ENCODE data around the gene RTN4RL1. TPM values are rescaled to one million over a fixed set of nuclear protein-coding genes. Genes with fewer than 3 reads are reported as not detected.
A peak's percentile ranks its signal among the peaks of the same experiment; 100 is the strongest.

RTN4RL1 gene
- total RNA-seq, 1 donor: 0.27 TPM

GRCh38 chr17:2037155-2037554 lies 12.0 kb upstream of the RTN4RL1 start:
- no peak overlapping the region for H3K4me3 ChIP-seq (ENCODE audit: low read depth, low read length)
- no peak for DNase-seq (ENCODE audit: low read depth)
- TF ChIP-seq CTCF (IDR thresholded peaks at IDR 0.05; ENCODE audit: insufficient read depth, low read length): no peak

- no peak for TF ChIP-seq CTCF (IDR thresholded peaks at IDR 0.05; ENCODE audit: insufficient read depth, low read length)
- no peak for DNase-seq (ENCODE audit: low read depth)
- no peak overlapping the region for H3K4me3 ChIP-seq (ENCODE audit: low read depth, low read length)
Measured at GRCh38 chr17:2035541-2036488, 10.7 kb upstream of the RTN4RL1 start.

- H3K4me3 ChIP-seq (ENCODE audit: low read depth, low read length): no peak overlapping the region
- no peak for TF ChIP-seq CTCF (IDR thresholded peaks at IDR 0.05; ENCODE audit: insufficient read depth, low read length)
- peak; percentile 88 for DNase-seq (ENCODE audit: low read depth)
Measured at GRCh38 chr17:2034806-2035540, 9.8 kb upstream of the RTN4RL1 start.

GRCh38 chr17:2034157-2034556 lies 9.0 kb upstream of the RTN4RL1 start:
- H3K4me3 ChIP-seq (ENCODE audit: low read depth, low read length): no peak overlapping the region
- DNase-seq (ENCODE audit: low read depth): peak; percentile 44
- no peak for TF ChIP-seq CTCF (IDR thresholded peaks at IDR 0.05; ENCODE audit: insufficient read depth, low read length)

GRCh38 chr17:2033153-2033552 lies 8.0 kb upstream of the RTN4RL1 start:
- no peak for DNase-seq (ENCODE audit: low read depth)
- no peak for TF ChIP-seq CTCF (IDR thresholded peaks at IDR 0.05; ENCODE audit: insufficient read depth, low read length)
- H3K4me3 ChIP-seq (ENCODE audit: low read depth, low read length): no peak overlapping the region

GRCh38 chr17:2030779-2031163 lies 5.6 kb upstream of the RTN4RL1 start:
- peak; percentile 91 for DNase-seq (ENCODE audit: low read depth)
- TF ChIP-seq CTCF (IDR thresholded peaks at IDR 0.05; ENCODE audit: insufficient read depth, low read length): peak; percentile 80
- H3K4me3 ChIP-seq (ENCODE audit: low read depth, low read length): peak overlapping the region; percentile 98

Measured in fibroblast of the aortic adventitia (primary cell).